AG09319 (cell line): ENCODE data around the gene ARHGEF6.

Experiments
- DNase-seq: peaks from one replicate; pipeline ENCODE4 v3.0.0-alpha.2; 2010; ENCODE audit warnings: low read depth; ENCODE audit errors: extremely low read depth
- CTCF ChIP-seq: IDR thresholded peaks from 2 replicates; pipeline ENCODE4 v1.5.1; 2011; ENCODE audit warnings: low read depth, mild to moderate bottlenecking, inconsistent platforms, low read length, moderate library complexity

Gene ARHGEF6

DNA sequence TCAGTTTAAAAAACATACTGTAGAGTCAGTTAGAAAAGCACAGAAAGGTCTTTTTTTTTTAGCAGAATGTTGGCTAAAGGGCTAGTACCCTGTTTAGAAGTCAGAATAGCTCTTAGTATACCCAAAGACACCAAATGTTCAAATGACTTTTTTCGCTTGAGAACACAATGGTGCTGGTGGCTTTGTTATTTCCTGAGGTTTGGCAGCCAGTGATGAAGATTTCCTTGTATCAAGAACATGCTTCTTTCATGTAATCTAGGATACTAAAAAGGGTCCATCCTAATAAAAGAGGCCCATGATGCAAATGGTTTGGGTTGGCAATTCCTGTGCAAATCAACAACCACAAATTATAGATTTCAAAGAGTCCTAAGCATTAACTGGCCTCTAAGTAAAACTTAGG, 153.8 kb downstream of the ARHGEF6 start:
- no peak for TF ChIP-seq CTCF
- no peak for DNase-seq

GRCh38 chrX:136626237-136626636, 154.5 kb downstream of the ARHGEF6 start:
- no peak for TF ChIP-seq CTCF
- no peak for DNase-seq

GRCh38 chrX:136625246-136625645, 155.5 kb downstream of the ARHGEF6 start:
- TF ChIP-seq CTCF = no peak

GRCh38 chrX:136623396-136623795, 157.3 kb downstream of the ARHGEF6 start:
- no peak for TF ChIP-seq CTCF
- no peak for DNase-seq

More at GRCh38 chrX:136625246-136625645, 155.5 kb downstream of the ARHGEF6 start:
- no peak for DNase-seq

- TF ChIP-seq CTCF = no peak
- no peak for DNase-seq
These were observed 158.2 kb downstream of the ARHGEF6 start for GRCh38 chrX:136622568-136622967.

DNA sequence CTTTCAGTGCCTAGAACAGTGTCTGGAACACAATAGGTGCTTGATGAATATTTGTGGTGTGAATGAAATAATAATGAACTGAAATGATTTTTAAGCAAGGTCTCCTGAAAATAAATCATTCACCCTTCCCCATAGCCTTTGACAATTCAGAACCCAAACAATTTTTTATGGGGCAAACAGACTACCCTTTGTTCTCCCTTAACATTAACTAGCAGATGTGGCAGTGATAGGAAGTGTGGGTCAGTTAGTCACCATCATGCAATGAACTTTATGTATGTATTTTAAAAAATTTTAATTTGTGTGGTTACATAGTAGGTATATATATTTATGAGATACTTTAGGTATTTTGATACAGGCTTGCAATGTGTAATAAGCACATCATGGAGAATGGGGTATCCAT, 160.0 kb downstream of the ARHGEF6 start:
- no peak for DNase-seq
- TF ChIP-seq CTCF = no peak

- no peak for DNase-seq
- TF ChIP-seq CTCF = no peak
These were observed 160.7 kb downstream of the ARHGEF6 start for GRCh38 chrX:136619899-136620505.
